ENCODE results near the gene WDHD1. TPM values are rescaled to one million over a fixed set of nuclear protein-coding genes. Genes with fewer than 3 reads are reported as not detected.
"Not testable (repeated sequence)": the region's sequence is repeated elsewhere in the genome, so short reads cannot be mapped to it uniquely, and the experiment has no call there.

The WDHD1 gene
- total and polyA plus RNA-seq, 2 experiments from 2014 or later, result 6.6 to 9.6 TPM

- no peak overlapping the region for H3K4me3 ChIP-seq
- DNase-seq, result no peak
- H3K36me3 ChIP-seq (ENCODE audit: low read depth), result no peaks in the 10 kb centered on the region
- TF ChIP-seq EZH2 (IDR thresholded peaks at IDR 0.05; ENCODE audit: insufficient read depth, poor library complexity, severe bottlenecking) (no peak), EZH2phosphoT487 (IDR thresholded peaks at IDR 0.05; ENCODE audit: insufficient read depth, low read depth) (no peak)
- H3K4me1 ChIP-seq (ENCODE audit: insufficient read depth), result no peaks in the 10 kb centered on the region
- H2AFZ ChIP-seq, result no peak overlapping the region
- no peaks in the 10 kb centered on the region for H3K79me2 ChIP-seq (ENCODE audit: insufficient read depth)
- H3K9ac ChIP-seq, result no peak overlapping the region
- no peaks in the 10 kb centered on the region for H3F3A ChIP-seq (ENCODE audit: insufficient read depth)
- H4K20me1 ChIP-seq (ENCODE audit: insufficient read depth), result no peaks in the 10 kb centered on the region
- H3K9me2 ChIP-seq (ENCODE audit: insufficient read depth), result no peaks in the 10 kb centered on the region
- WGBS, 2 experiments (ENCODE audit: low coverage in 1 of 2, low lambda C conversion rate in 2 of 2, missing lambda C conversion rate in 2 of 2), result 83 to 88% methylated on average over 5 of the region's 5 CpGs
- no peaks in the 10 kb centered on the region for H3K27me3 ChIP-seq (replicated peaks; ENCODE audit: insufficient read depth)
- no peak overlapping the region for H3K27ac ChIP-seq
- in situ Hi-C loops (cut with MboI), result no loop called here
- H3K9me3 ChIP-seq (ENCODE audit: low read depth), result no peaks in the 10 kb centered on the region
- no peak overlapping the region for H3K4me2 ChIP-seq (ENCODE audit: unreplicated experiment)
Measured at GRCh38 chr14:54909817-54910558, 116.9 kb downstream of the WDHD1 start.

- H3K9me2 ChIP-seq (ENCODE audit: insufficient read depth); H3K36me3 ChIP-seq (ENCODE audit: low read depth); DNase-seq; H3K27ac ChIP-seq; H3K4me2 ChIP-seq (ENCODE audit: unreplicated experiment); H3K4me3 ChIP-seq; H3K79me2 ChIP-seq (ENCODE audit: insufficient read depth); H2AFZ ChIP-seq; H3F3A ChIP-seq (ENCODE audit: insufficient read depth); in situ Hi-C loops (cut with MboI); H3K27me3 ChIP-seq (replicated peaks; ENCODE audit: insufficient read depth); H4K20me1 ChIP-seq (ENCODE audit: insufficient read depth); H3K9ac ChIP-seq; H3K9me3 ChIP-seq (ENCODE audit: low read depth); H3K4me1 ChIP-seq (ENCODE audit: insufficient read depth): not testable (repeated sequence)
- WGBS, 2 experiments (ENCODE audit: low coverage in 1 of 2, low lambda C conversion rate in 2 of 2, missing lambda C conversion rate in 2 of 2), result 87 to 92% methylated on average over 4 of the region's 4 CpGs
Measured at GRCh38 chr14:54908973-54909372, 117.9 kb downstream of the WDHD1 start.

DNA sequence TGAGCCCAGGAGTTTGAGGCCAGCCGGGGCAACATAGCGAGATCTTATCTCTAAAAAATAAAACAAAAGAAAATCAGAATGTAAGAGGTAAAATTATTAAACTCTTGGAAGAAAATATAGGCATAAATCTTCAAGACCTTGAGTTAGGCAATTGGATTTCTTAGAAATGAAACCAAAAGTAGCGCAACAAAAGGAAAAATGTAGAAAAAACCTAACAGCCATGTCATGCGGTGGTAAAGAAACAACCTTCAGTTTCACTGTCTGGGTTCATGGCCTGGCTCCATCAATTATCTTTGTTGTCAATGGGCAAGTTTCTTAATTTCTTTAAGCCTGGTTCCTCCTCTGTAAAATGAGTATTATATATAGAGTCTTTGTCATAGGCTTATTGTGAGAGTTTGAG lies 118.7 kb downstream of the WDHD1 start:
- H3K79me2 ChIP-seq (ENCODE audit: insufficient read depth), result no peaks in the 10 kb centered on the region
- in situ Hi-C loops (cut with MboI), result no loop called here
- no peak overlapping the region for H3K27ac ChIP-seq
- no peaks in the 10 kb centered on the region for H3K4me1 ChIP-seq (ENCODE audit: insufficient read depth)
- WGBS, 2 experiments (ENCODE audit: low coverage in 1 of 2, low lambda C conversion rate in 2 of 2, missing lambda C conversion rate in 2 of 2), result 82 to 88% methylated on average over 4 of the region's 4 CpGs
- H2AFZ ChIP-seq, result no peak overlapping the region
- no peaks in the 10 kb centered on the region for H3K9me2 ChIP-seq (ENCODE audit: insufficient read depth)
- no peak for DNase-seq
- H3K9ac ChIP-seq, result no peak overlapping the region
- no peaks in the 10 kb centered on the region for H3F3A ChIP-seq (ENCODE audit: insufficient read depth)
- no peak overlapping the region for H3K4me3 ChIP-seq
- no peaks in the 10 kb centered on the region for H4K20me1 ChIP-seq (ENCODE audit: insufficient read depth)
- H3K36me3 ChIP-seq (ENCODE audit: low read depth), result no peaks in the 10 kb centered on the region
- no peaks in the 10 kb centered on the region for H3K9me3 ChIP-seq (ENCODE audit: low read depth)
- TF ChIP-seq EZH2phosphoT487 (IDR thresholded peaks at IDR 0.05; ENCODE audit: insufficient read depth, low read depth) (no peak), EZH2 (IDR thresholded peaks at IDR 0.05; ENCODE audit: insufficient read depth, poor library complexity, severe bottlenecking) (no peak)
- no peak overlapping the region for H3K4me2 ChIP-seq (ENCODE audit: unreplicated experiment)
- no peaks in the 10 kb centered on the region for H3K27me3 ChIP-seq (replicated peaks; ENCODE audit: insufficient read depth)

GRCh38 chr14:54906075-54906474 lies 120.8 kb downstream of the WDHD1 start:
- H3K9me3 ChIP-seq (ENCODE audit: low read depth), result no peaks in the 10 kb centered on the region
- no peaks in the 10 kb centered on the region for H3K36me3 ChIP-seq (ENCODE audit: low read depth)
- DNase-seq, result no peak
- H3K4me3 ChIP-seq, result no peak overlapping the region
- H3K9me2 ChIP-seq (ENCODE audit: insufficient read depth), result no peaks in the 10 kb centered on the region
- H3F3A ChIP-seq (ENCODE audit: insufficient read depth), result peaks cover 2% of the 10 kb centered on the region
- H3K27me3 ChIP-seq (replicated peaks; ENCODE audit: insufficient read depth), result no peaks in the 10 kb centered on the region
- no peak overlapping the region for H2AFZ ChIP-seq
- H3K4me1 ChIP-seq (ENCODE audit: insufficient read depth), result peaks cover 2% of the 10 kb centered on the region
- H3K79me2 ChIP-seq (ENCODE audit: insufficient read depth), result no peaks in the 10 kb centered on the region
- no peak overlapping the region for H3K4me2 ChIP-seq (ENCODE audit: unreplicated experiment)
- no peak overlapping the region for H3K9ac ChIP-seq
- in situ Hi-C loops (cut with MboI), result no loop called here
- H4K20me1 ChIP-seq (ENCODE audit: insufficient read depth), result no peaks in the 10 kb centered on the region
- TF ChIP-seq EZH2phosphoT487 (IDR thresholded peaks at IDR 0.05; ENCODE audit: insufficient read depth, low read depth), result no peak
- no peak for TF ChIP-seq EZH2 (IDR thresholded peaks at IDR 0.05; ENCODE audit: insufficient read depth, poor library complexity, severe bottlenecking)
- H3K27ac ChIP-seq, result no peak overlapping the region

Measured in GM23248 (cell line).